ENCODE results near the gene SPTBN1.

SPTBN1 gene

DNA sequence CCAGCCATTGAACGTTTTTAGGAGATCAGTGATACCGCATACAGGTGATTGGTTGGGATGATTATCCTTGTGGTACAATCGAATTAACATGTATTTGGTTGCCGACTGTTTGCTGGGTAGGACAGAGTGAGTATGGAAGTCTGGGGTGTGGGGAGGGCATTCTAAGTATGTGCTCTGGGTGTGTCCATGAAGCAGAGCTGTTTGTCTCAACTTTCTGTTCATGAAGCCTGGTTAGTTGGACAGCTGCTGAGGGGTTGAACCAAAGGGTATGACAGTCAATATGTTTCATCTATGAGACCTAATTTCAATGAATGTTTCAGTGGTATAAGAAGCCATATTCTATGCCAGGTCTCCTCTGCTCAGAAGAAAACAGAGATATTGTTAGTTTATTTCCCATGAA is 21.9 kb upstream of the SPTBN1 start:
- no peak overlapping the region for H3K4me3 ChIP-seq (ENCODE audit: low read length in 2 of 2)
- H3K9me3 ChIP-seq (ENCODE audit: control insufficient read depth in 2 of 2, low read length in 2 of 2) = no peaks in the 10 kb centered on the region
- peaks cover 7 to 8% of the 10 kb centered on the region in 2 donors for H3K4me1 ChIP-seq (ENCODE audit: control insufficient read depth in 2 of 2, insufficient read depth in 2 of 2, low read length in 2 of 2)

DNA sequence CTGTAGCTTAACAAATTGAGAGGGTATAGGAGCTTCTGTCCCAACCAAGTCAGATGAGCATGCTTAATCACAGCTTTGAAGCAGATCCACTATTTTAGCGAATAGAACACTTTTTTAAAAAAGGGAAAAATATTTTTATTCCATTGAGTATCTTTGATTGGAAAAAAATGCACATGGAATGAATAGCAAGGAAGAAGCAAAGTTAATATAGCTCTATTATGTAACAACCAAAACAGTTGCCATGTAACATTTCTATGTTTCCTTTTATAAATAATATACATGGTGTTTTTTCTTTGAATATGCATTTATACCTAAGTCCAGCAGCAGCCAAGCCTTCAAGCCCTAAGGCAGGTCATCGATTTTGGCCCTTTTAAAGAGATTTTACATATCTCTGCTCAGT is 21.4 kb upstream of the SPTBN1 start:
- H3K4me1 ChIP-seq (ENCODE audit: control insufficient read depth in 2 of 2, insufficient read depth in 2 of 2, low read length in 2 of 2) = peaks cover 7 to 8% of the 10 kb centered on the region in 2 donors
- no peak overlapping the region for H3K27ac ChIP-seq (ENCODE audit: low read depth in 2 of 2, low read length in 2 of 2)
- no peaks in the 10 kb centered on the region for H3K9me3 ChIP-seq (ENCODE audit: control insufficient read depth in 2 of 2, low read length in 2 of 2)
- no peaks in the 10 kb centered on the region for H3K36me3 ChIP-seq (ENCODE audit: control insufficient read depth in 2 of 2, insufficient read depth in 2 of 2, low read length in 2 of 2)
- no peak overlapping the region for H3K4me3 ChIP-seq (ENCODE audit: low read length in 2 of 2)
- H3K9ac ChIP-seq (ENCODE audit: low read depth in 1 of 2, low read length in 2 of 2) = no peak overlapping the region
- H3K27me3 ChIP-seq (ENCODE audit: control insufficient read depth in 2 of 2, insufficient read depth in 2 of 2, low read length in 2 of 2) = no peaks in the 10 kb centered on the region

More for the DNA sequence above, 21.9 kb upstream of the SPTBN1 start:
- Histone ChIP-seq H3K27ac (ENCODE audit: low read depth in 2 of 2, low read length in 2 of 2) (no peak overlapping the region), H3K36me3 (ENCODE audit: control insufficient read depth in 2 of 2, insufficient read depth in 2 of 2, low read length in 2 of 2) (no peaks in the 10 kb centered on the region), H3K27me3 (ENCODE audit: control insufficient read depth in 2 of 2, insufficient read depth in 2 of 2, low read length in 2 of 2) (no peaks in the 10 kb centered on the region), H3K9ac (ENCODE audit: low read depth in 1 of 2, low read length in 2 of 2) (no peak overlapping the region)

DNA sequence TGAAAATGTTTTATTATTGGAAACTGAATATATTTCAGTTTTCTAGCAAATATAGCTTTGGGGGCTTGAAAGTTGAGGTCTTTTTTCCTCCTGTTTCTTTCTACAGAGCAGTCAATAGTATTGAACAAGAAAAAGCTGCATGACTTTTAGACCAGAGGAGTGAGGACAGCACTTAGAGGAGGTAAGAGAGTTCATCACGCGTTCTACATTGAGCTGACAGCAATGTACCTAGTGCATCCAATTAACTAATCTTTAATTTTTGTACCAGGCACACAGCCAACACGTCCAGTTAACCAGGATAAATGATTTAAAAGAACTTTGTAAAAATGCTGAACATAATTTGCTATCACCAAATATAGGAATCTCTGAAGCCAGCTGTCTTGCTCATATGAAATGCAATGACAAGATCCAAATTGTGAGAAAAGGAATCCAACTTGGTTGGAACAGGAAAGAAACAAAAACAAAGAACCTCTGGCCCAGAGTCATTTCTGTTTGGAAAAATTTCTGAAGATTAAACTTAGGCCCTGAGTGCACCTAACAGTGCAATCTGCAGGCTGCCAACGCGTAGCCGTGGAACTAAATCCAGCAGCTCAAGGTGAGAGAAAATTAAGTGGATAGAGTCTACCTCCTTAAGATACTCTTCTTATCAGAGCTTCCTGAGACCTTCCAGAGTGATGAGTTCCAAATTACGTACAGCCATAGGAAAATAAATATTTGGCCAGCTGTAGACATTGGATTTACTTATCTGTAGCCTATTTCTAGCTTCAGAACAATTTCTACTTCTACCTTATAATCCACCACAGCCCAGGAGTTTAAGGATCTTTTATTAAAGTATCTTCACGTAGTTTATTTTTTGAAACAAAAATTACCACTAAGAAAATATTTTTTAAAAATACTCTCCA is 20.6 kb upstream of the SPTBN1 start:
- H3K27ac ChIP-seq (ENCODE audit: low read depth in 2 of 2, low read length in 2 of 2) = no peak overlapping the region
- H3K9ac ChIP-seq (ENCODE audit: low read depth in 1 of 2, low read length in 2 of 2) = no peak overlapping the region
- H3K36me3 ChIP-seq (ENCODE audit: control insufficient read depth in 2 of 2, insufficient read depth in 2 of 2, low read length in 2 of 2) = no peaks in the 10 kb centered on the region
- H3K27me3 ChIP-seq (ENCODE audit: control insufficient read depth in 2 of 2, insufficient read depth in 2 of 2, low read length in 2 of 2) = no peaks in the 10 kb centered on the region
- peaks cover 3 to 6% of the 10 kb centered on the region in 2 donors for H3K4me1 ChIP-seq (ENCODE audit: control insufficient read depth in 2 of 2, insufficient read depth in 2 of 2, low read length in 2 of 2)
- no peak overlapping the region for H3K4me3 ChIP-seq (ENCODE audit: low read length in 2 of 2)
- no peaks in the 10 kb centered on the region for H3K9me3 ChIP-seq (ENCODE audit: control insufficient read depth in 2 of 2, low read length in 2 of 2)

DNA sequence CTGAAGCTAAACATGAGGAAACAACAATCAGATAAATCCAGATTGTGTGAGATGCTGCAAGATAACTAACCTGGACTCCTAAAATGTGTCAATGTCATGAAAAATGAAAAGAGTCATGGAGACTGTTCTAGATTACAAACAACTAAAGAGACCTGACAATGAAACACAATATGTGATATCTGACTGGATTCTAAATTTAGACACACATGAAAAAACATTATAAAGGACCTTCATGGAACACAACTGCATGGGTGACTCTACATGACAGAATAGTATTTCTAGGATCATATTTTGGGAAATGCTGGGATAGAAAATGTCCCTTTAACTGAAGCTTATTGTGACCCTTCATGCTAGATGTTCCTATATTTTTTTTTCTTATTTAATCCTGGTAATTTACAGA is 18.5 kb upstream of the SPTBN1 start:
- H3K27me3 ChIP-seq (ENCODE audit: control insufficient read depth in 2 of 2, insufficient read depth in 2 of 2, low read length in 2 of 2) = no peaks in the 10 kb centered on the region
- H3K4me1 ChIP-seq (ENCODE audit: control insufficient read depth in 2 of 2, insufficient read depth in 2 of 2, low read length in 2 of 2) = no peaks in the 10 kb centered on the region
- H3K27ac ChIP-seq (ENCODE audit: low read depth in 2 of 2, low read length in 2 of 2) = no peak overlapping the region
- H3K9ac ChIP-seq (ENCODE audit: low read depth in 1 of 2, low read length in 2 of 2) = no peak overlapping the region
- H3K9me3 ChIP-seq (ENCODE audit: control insufficient read depth in 2 of 2, low read length in 2 of 2) = no peaks in the 10 kb centered on the region
- no peak overlapping the region for H3K4me3 ChIP-seq (ENCODE audit: low read length in 2 of 2)
- H3K36me3 ChIP-seq (ENCODE audit: control insufficient read depth in 2 of 2, insufficient read depth in 2 of 2, low read length in 2 of 2) = no peaks in the 10 kb centered on the region

DNA sequence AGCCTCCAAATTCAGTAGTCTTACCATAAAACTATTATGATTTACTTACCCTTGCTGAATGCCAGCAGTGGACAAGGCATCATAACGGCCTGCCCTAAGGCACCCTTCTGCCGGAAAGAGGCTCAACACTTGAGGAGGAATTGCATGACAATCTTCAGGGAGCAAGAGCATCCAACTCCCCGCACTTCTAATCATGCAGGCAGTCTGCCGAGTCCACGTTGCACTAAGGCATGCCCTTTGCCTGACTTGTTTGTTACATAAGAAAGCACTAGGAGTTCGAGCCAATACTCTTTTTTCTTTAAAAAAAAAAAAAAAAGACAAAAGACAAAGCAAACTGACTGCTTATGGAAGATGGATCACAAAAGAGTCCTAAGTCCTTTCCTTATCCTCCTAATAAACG is 17.9 kb upstream of the SPTBN1 start:
- Histone ChIP-seq H3K4me1 (ENCODE audit: control insufficient read depth in 2 of 2, insufficient read depth in 2 of 2, low read length in 2 of 2) (no peaks in the 10 kb centered on the region), H3K4me3 (ENCODE audit: low read length in 2 of 2) (no peak overlapping the region), H3K27me3 (ENCODE audit: control insufficient read depth in 2 of 2, insufficient read depth in 2 of 2, low read length in 2 of 2) (no peaks in the 10 kb centered on the region), H3K36me3 (ENCODE audit: control insufficient read depth in 2 of 2, insufficient read depth in 2 of 2, low read length in 2 of 2) (no peaks in the 10 kb centered on the region), H3K27ac (ENCODE audit: low read depth in 2 of 2, low read length in 2 of 2) (no peak overlapping the region), H3K9me3 (ENCODE audit: control insufficient read depth in 2 of 2, low read length in 2 of 2) (no peaks in the 10 kb centered on the region), H3K9ac (ENCODE audit: low read depth in 1 of 2, low read length in 2 of 2) (no peak overlapping the region)

DNA sequence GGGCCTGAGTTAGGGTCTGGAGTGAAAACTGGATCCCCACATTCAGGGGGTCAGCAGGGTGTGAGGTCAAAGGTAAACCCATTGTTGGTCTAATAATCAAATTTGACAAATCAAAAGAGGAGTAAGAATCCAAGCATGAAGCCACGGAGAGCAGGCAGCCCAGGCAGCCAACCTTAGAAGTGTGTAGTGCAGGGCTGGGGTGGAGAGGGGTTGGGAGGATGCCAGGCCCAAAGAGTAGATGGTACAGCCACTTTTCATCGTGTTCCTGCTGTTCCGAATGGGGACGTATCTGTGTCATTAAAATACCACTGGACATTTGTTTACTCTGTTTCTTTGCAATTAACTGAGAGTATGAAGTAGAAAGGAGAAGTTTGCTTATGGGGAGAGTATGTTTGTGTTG is 16.5 kb upstream of the SPTBN1 start:
- no peak overlapping the region for H3K27ac ChIP-seq (ENCODE audit: low read depth in 2 of 2, low read length in 2 of 2)
- no peak overlapping the region for H3K9ac ChIP-seq (ENCODE audit: low read depth in 1 of 2, low read length in 2 of 2)
- no peaks in the 10 kb centered on the region for H3K4me1 ChIP-seq (ENCODE audit: control insufficient read depth in 2 of 2, insufficient read depth in 2 of 2, low read length in 2 of 2)
- H3K27me3 ChIP-seq (ENCODE audit: control insufficient read depth in 2 of 2, insufficient read depth in 2 of 2, low read length in 2 of 2) = no peaks in the 10 kb centered on the region
- no peaks in the 10 kb centered on the region for H3K9me3 ChIP-seq (ENCODE audit: control insufficient read depth in 2 of 2, low read length in 2 of 2)
- H3K4me3 ChIP-seq (ENCODE audit: low read length in 2 of 2) = no peak overlapping the region
- H3K36me3 ChIP-seq (ENCODE audit: control insufficient read depth in 2 of 2, insufficient read depth in 2 of 2, low read length in 2 of 2) = no peaks in the 10 kb centered on the region

DNA sequence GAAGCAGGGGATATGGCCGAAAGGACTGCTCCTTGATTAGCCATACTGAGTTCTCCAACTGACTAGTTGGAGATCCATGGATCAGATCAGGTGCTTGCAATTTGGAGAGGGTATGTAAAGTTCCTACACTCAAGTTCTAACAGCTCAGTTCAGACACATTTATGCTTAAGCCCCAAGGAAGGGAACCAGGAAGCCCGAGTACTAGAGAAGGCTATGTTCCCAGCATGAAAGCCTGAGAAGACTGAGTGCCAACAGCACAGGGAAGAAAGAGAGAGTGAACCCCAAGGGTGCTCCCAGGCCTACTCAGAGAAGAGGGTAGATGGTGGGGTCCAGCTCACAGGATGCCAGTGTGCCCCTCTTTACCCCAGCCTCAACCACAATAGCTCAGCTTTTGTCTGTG is 16.1 kb upstream of the SPTBN1 start:
- H3K27me3 ChIP-seq (ENCODE audit: control insufficient read depth in 2 of 2, insufficient read depth in 2 of 2, low read length in 2 of 2) = no peaks in the 10 kb centered on the region
- H3K9ac ChIP-seq (ENCODE audit: low read depth in 1 of 2, low read length in 2 of 2) = no peak overlapping the region
- H3K36me3 ChIP-seq (ENCODE audit: control insufficient read depth in 2 of 2, insufficient read depth in 2 of 2, low read length in 2 of 2) = no peaks in the 10 kb centered on the region
- H3K27ac ChIP-seq (ENCODE audit: low read depth in 2 of 2, low read length in 2 of 2) = no peak overlapping the region
- no peaks in the 10 kb centered on the region for H3K4me1 ChIP-seq (ENCODE audit: control insufficient read depth in 2 of 2, insufficient read depth in 2 of 2, low read length in 2 of 2)
- no peaks in the 10 kb centered on the region for H3K9me3 ChIP-seq (ENCODE audit: control insufficient read depth in 2 of 2, low read length in 2 of 2)
- H3K4me3 ChIP-seq (ENCODE audit: low read length in 2 of 2) = no peak overlapping the region

DNA sequence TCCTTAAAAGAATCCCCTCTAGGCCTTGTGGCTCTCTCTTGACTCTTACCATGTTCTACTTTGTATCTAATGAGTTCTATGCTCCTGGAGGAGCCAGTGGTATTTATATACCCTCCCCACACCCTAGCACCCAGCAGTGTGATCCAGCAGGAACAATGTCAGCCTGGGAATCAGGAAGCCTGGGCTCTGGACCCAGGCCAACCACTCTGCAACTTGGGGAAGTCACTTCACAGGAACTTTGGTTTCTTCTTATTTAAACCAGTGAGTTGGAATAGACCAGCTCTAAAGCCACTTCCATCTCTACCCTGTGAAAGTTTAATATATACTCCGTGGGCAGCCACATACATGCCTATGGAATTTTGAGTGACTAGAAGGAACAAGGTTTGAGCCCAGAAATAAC is 11.6 kb upstream of the SPTBN1 start:
- no peak overlapping the region for H3K27ac ChIP-seq (ENCODE audit: low read depth in 2 of 2, low read length in 2 of 2)
- no peaks in the 10 kb centered on the region for H3K9me3 ChIP-seq (ENCODE audit: control insufficient read depth in 2 of 2, low read length in 2 of 2)
- no peak overlapping the region for H3K9ac ChIP-seq (ENCODE audit: low read depth in 1 of 2, low read length in 2 of 2)
- H3K4me1 ChIP-seq (ENCODE audit: control insufficient read depth in 2 of 2, insufficient read depth in 2 of 2, low read length in 2 of 2) = no peaks in the 10 kb centered on the region
- no peaks in the 10 kb centered on the region for H3K27me3 ChIP-seq (ENCODE audit: control insufficient read depth in 2 of 2, insufficient read depth in 2 of 2, low read length in 2 of 2)
- H3K4me3 ChIP-seq (ENCODE audit: low read length in 2 of 2) = no peak overlapping the region
- H3K36me3 ChIP-seq (ENCODE audit: control insufficient read depth in 2 of 2, insufficient read depth in 2 of 2, low read length in 2 of 2) = no peaks in the 10 kb centered on the region

DNA sequence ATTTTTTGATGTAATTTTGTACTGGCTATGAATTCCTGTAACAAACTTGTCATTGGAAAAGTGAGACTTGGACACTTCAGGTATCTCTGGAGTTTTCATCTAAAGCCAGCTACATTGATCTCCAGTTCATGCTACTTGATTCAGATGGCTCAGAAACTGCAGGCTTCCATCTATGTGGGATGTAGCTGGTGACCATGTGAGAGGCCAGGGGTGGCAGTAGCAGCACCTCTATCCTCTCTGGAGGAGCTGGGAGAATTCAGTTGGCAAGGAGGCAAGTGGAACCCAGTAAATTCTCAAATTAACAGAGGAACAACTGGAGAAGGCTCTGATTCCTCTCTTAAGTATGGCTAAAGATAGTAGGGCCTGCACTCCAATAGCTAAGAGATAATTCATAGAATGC is 10.0 kb upstream of the SPTBN1 start:
- Histone ChIP-seq H3K27me3 (ENCODE audit: control insufficient read depth in 2 of 2, insufficient read depth in 2 of 2, low read length in 2 of 2) (no peaks in the 10 kb centered on the region), H3K9me3 (ENCODE audit: control insufficient read depth in 2 of 2, low read length in 2 of 2) (no peaks in the 10 kb centered on the region), H3K4me3 (ENCODE audit: low read length in 2 of 2) (no peak overlapping the region), H3K4me1 (ENCODE audit: control insufficient read depth in 2 of 2, insufficient read depth in 2 of 2, low read length in 2 of 2) (no peaks in the 10 kb centered on the region), H3K9ac (ENCODE audit: low read depth in 1 of 2, low read length in 2 of 2) (no peak overlapping the region), H3K36me3 (ENCODE audit: control insufficient read depth in 2 of 2, insufficient read depth in 2 of 2, low read length in 2 of 2) (no peaks in the 10 kb centered on the region), H3K27ac (ENCODE audit: low read depth in 2 of 2, low read length in 2 of 2) (no peak overlapping the region)

DNA sequence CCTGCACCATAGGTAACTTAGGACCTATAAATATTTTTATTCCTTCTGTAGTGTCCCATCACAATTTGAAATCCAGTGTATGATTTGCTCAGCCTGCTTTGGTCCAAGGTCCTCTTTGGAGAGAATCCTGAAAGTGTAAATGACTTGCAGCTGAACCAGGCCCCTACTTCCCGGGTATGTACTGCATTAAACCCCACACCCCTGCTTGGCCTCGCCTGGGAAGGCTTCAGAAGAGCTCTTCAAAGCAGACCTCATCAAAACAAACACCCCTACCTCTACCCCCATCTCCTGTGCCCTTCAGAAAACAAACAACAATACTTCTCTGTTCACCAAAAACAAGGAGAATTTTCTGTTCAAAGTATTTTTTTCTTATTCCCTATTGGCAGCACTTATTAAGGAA is 9.5 kb upstream of the SPTBN1 start:
- Histone ChIP-seq H3K9me3 (ENCODE audit: control insufficient read depth in 2 of 2, low read length in 2 of 2) (no peaks in the 10 kb centered on the region), H3K27me3 (ENCODE audit: control insufficient read depth in 2 of 2, insufficient read depth in 2 of 2, low read length in 2 of 2) (no peaks in the 10 kb centered on the region), H3K9ac (ENCODE audit: low read depth in 1 of 2, low read length in 2 of 2) (no peak overlapping the region), H3K27ac (ENCODE audit: low read depth in 2 of 2, low read length in 2 of 2) (no peak overlapping the region), H3K4me3 (ENCODE audit: low read length in 2 of 2) (no peak overlapping the region), H3K36me3 (ENCODE audit: control insufficient read depth in 2 of 2, insufficient read depth in 2 of 2, low read length in 2 of 2) (no peaks in the 10 kb centered on the region), H3K4me1 (ENCODE audit: control insufficient read depth in 2 of 2, insufficient read depth in 2 of 2, low read length in 2 of 2) (no peaks in the 10 kb centered on the region)

Measured in mucosa of rectum (tissue), 2 donors.